Sigmoid colon (tissue), 3 donors: ENCODE data around the gene ZBTB33.

Experiments used
- CTCF ChIP-seq, 4 experiments: fragments of 450-650 bp in 3 of 4; fragments of 200-600 bp in 1 of 4; IDR thresholded peaks; one replicate each; pipeline ENCODE4 v1.5.1; 2016 to 2019; ENCODE audit warnings: antibody characterized with exemption in 4 of 4, mild to moderate bottlenecking in 3 of 4, moderate library complexity in 2 of 4
- POLR2A ChIP-seq, 2 donors: fragments of 450-650 bp; IDR thresholded peaks; one replicate each; pipeline ENCODE4 v1.6.1; 2016; ENCODE audit warnings: antibody characterized with exemption in 2 of 2, mild to moderate bottlenecking in 2 of 2, moderate library complexity in 2 of 2

- TF ChIP-seq POLR2A (IDR thresholded peaks at IDR 0.05) = no peak
- TF ChIP-seq CTCF (IDR thresholded peaks at IDR 0.05) = no peak
These were observed 44.5 kb upstream of the ZBTB33 start for GRCh38 chrX:120205816-120206753.
